Sigmoid colon (tissue), 4 donors: Measurements from ENCODE around the gene LRFN3.
A peak's percentile ranks its signal among the peaks of the same experiment; 100 is the strongest.

Source experiments
- EP300 ChIP-seq, 4 donors: sonication (generic); formaldehyde crosslinking; IDR thresholded peaks; one replicate each; pipeline ENCODE4 v1.6.1; 2017; ENCODE audit warnings: antibody characterized with exemption in 4 of 4
- POLR2AphosphoS5 ChIP-seq, 4 donors: sonication (generic); formaldehyde crosslinking; IDR thresholded peaks; one replicate each; pipeline ENCODE4 v1.6.1; 2017; ENCODE audit warnings: antibody characterized with exemption in 4 of 4
- TF ChIP-seq, protein P1 (sequence below), 4 experiments: fragments of 450-650 bp in 3 of 4; fragments of 200-600 bp in 1 of 4; IDR thresholded peaks; one replicate each; pipeline ENCODE4 v1.5.1; 2016 to 2019; ENCODE audit warnings: antibody characterized with exemption in 4 of 4, mild to moderate bottlenecking in 3 of 4, moderate library complexity in 2 of 4

DNA sequence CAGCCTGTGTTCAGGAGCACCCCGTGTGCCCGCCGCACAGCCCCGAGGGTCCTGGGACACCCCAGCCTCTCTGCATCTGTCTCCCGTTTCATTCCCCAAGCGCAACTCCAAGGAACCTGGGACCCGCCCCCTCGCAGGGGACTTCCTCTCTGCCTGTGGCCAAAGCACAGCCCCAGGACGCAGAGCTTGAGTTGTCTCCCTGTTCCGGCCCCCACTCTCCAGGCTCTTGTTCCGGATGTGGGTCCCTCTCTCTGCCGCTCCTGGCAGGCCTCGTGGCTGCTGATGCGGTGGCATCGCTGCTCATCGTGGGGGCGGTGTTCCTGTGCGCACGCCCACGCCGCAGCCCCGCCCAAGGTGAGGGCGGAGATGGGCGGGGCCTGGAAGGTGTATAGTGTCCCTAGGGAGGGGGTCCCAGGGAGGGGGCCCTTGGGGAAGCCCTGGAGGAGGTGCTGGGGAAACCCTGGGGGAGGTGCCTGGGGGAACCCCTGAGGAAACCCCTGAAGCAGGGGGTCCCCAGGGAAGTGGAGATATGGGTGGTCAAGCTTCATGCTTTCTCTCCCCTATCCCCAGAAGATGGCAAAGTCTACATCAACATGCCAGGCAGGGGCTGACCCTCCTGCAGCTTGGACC is 32.5 kb upstream of the LRFN3 start:
- TF ChIP-seq, protein P1, sequence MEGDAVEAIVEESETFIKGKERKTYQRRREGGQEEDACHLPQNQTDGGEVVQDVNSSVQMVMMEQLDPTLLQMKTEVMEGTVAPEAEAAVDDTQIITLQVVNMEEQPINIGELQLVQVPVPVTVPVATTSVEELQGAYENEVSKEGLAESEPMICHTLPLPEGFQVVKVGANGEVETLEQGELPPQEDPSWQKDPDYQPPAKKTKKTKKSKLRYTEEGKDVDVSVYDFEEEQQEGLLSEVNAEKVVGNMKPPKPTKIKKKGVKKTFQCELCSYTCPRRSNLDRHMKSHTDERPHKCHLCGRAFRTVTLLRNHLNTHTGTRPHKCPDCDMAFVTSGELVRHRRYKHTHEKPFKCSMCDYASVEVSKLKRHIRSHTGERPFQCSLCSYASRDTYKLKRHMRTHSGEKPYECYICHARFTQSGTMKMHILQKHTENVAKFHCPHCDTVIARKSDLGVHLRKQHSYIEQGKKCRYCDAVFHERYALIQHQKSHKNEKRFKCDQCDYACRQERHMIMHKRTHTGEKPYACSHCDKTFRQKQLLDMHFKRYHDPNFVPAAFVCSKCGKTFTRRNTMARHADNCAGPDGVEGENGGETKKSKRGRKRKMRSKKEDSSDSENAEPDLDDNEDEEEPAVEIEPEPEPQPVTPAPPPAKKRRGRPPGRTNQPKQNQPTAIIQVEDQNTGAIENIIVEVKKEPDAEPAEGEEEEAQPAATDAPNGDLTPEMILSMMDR (IDR thresholded peaks at IDR 0.05) = no peak
- TF ChIP-seq POLR2AphosphoS5 (IDR thresholded peaks at IDR 0.05) = peak in 2 of 4 donors; percentile 29 to 71
- peak in 1 of 4 donors; percentile 34 for TF ChIP-seq EP300 (IDR thresholded peaks at IDR 0.05)
